NOMO-1 treated with DMSO at 0.1 percent for 48 hours (cell line): ENCODE measurements around the gene PEX13.
"Not testable (repeated sequence)": the region's sequence is repeated elsewhere in the genome, so short reads cannot be mapped to it uniquely, and the experiment has no call there.

Experiments used
- DNase-seq: peaks from one replicate; lab custom pipeline; 2025; ENCODE audit not compliant: unreplicated experiment; lab: John Stamatoyannopoulos, UW

PEX13 gene

GRCh38 chr2:61006486-61007105 lies 10.9 kb upstream of the PEX13 start:
- DNase-seq = no peak

- DNase-seq = no peak
These were observed 8.2 kb upstream of the PEX13 start for GRCh38 chr2:61009355-61009754.

- no peak for DNase-seq
These were observed 5.8 kb upstream of the PEX13 start for GRCh38 chr2:61011678-61012077.

- peak; percentile 71 for DNase-seq
These were observed 5.2 kb upstream of the PEX13 start for GRCh38 chr2:61012303-61012702.

- DNase-seq = no peak
These were observed 4.1 kb upstream of the PEX13 start for GRCh38 chr2:61013382-61013781.

- DNase-seq = peak; percentile 63
These were observed 2.8 kb upstream of the PEX13 start for GRCh38 chr2:61014763-61015162.

DNA sequence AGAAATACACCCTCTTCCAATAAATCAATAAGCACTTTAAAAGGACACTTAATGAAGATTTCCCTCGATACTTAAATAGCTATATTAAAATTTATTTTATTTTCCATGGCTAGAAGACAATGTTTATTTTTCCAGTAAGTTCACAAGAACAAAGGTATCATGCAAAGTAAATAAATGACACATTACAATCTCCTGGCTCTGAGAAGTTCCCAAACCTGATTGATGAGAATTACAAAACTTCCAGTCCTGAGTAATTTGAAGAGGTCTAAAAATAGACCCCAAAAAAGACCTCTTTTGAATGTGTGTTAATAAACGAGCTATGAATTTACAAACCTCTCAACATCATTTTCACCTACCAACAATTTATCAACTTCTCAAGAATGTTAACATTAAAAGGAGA lies 1.5 kb upstream of the PEX13 start:
- DNase-seq = no peak

GRCh38 chr2:61016392-61017002 lies 1.0 kb upstream of the PEX13 start:
- no peak for DNase-seq

DNA sequence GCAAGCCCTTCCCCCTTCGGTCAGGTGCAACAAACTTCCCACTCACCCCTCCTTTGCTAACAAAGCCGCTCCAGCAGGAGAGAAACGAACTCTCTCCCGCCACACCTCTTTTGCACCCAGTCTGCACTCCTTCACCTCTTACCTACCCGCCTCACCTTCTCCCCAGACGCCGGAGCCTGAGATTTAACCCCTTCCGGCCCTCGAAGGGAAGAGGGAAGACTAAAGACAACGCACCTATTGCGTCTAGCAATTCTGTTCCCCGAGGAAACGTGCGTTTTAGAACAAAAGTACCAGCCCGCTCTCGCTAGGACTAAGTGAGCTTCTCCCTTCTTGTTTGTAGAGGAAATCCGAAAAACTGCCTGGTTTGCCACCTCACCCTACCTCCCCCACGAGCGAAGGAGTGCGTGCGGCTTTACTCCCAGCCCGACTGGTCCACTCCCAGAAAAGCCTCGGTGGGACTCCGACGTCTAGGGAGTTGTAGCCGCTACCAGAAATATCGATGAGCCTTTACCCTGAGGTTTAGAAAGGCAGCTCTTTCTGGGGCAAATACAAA lies 441 bp upstream of the PEX13 start:
- DNase-seq = peak; percentile 74

GRCh38 chr2:61018318-61018755 lies 817 bp downstream of the PEX13 start:
- DNase-seq = peak; percentile 31

DNA sequence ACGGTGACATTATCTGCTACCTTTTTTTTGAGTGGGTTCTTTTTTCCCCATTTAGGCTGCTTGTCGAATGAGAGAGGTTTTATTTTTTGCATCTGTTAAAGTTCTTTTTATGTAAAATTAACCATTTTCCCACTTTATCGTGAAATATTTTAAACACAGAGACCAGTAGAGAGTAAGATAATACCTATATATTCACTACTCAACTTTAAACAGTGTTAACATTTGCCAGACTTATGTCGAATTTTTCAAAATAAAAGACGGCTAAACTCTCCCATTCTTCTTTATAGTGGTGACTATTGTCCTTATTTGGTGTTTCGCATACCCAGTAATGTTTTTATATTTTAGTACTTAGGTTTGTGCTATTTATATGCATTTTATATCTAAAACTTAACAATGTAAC lies 1.3 kb downstream of the PEX13 start:
- DNase-seq = no peak

- no peak for DNase-seq
These were observed 3.7 kb downstream of the PEX13 start for GRCh38 chr2:61021228-61021660.

DNA sequence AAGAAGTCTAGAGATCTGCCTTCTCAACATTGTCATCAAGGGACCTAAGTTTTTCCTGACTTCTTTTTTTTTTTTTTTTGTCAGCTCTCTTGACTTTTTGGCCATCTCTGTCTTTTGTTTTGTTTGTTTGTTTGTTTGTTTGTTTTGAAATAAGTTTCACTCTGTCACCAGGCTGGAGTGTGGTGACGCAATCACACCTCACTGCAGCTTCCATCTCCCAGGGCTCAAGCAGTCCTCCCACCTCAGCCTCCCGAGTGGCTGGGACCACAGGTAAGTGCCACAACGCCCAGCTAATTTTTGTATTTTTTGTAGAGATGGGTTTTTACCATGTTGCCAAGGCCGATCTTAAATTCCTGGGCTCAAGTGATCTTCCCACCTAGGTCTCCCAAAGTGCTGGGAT lies 6.2 kb downstream of the PEX13 start:
- DNase-seq = no peak

- no peak for DNase-seq
These were observed 12.0 kb downstream of the PEX13 start for GRCh38 chr2:61029533-61029932.

DNA sequence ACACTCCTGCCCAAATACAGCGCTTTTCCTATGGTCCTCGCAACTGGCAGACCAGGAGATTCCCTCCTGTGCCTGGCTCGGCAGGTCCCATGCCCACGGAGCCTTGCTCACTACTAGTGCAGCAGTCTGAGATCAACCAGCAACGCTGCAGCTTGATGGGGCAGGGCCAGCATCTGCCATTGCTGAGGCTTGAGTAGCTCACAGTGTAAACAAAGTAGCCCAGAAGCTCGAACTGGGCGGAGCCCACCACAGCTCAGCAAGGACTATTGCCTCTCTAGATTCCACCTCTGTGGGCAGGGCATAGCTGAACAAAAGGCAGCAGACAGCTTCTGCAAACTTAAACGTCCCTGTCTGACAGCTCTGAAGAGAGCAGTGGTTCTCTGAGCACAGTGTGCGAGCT lies 17.1 kb downstream of the PEX13 start:
- DNase-seq = not testable (repeated sequence)

DNA sequence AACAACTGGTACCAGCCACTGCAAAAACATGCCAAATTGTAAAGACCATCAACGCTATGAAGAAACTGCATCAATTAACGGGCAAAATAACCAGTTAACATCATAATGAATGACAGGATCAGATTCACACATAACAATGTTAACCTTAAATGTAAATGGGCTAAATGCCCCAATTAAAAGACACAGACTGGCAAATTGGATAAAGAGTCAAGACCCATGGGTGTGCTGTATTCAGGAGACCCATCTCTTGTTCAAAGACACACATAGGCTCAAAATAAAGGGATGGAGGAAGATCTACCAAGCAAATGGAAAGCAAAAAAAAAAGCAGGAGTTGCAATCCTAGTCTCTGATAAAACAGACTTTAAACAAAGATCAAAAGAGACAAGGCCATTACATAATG lies 19.1 kb downstream of the PEX13 start:
- not testable (repeated sequence) for DNase-seq

DNA sequence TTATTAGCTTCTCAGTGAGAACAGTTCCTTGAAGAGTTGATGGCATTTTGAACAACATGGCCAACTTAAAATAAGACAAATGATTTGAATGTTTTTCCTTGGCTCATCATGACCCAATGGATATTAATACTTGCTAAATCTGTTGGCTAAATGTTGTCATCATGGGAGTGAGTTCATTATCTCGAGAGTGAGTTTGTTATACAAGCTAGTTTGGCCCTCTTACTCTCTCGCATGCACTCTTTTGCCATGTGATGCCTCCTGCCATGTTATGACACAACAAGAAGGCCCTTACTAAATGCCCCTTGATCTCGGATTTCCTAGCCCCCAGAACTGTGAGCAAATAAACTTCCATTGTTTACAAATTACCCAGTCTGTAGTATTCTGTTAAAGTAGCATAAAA lies 25.3 kb downstream of the PEX13 start:
- DNase-seq = no peak

DNA sequence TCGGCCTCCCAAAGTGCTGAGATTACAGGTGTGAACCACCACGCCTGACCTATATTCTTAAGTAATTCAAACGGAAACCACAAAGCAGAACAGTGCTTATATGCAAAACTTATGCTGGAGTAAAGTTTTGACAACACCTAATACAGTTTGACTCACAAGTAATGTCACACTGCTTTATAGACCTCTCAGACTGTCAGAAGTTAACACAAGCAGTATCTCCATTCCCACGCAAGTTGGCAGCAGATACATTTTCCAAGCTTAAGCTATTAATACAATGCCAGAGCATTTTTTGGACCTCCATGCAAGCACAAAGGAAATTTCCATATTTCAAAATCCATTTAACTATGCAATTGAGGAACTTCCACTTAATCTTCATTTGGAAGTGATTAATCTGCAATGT lies 27.1 kb downstream of the PEX13 start:
- DNase-seq = peak; percentile 30

GRCh38 chr2:61045226-61045625 lies 27.7 kb downstream of the PEX13 start:
- no peak for DNase-seq

DNA sequence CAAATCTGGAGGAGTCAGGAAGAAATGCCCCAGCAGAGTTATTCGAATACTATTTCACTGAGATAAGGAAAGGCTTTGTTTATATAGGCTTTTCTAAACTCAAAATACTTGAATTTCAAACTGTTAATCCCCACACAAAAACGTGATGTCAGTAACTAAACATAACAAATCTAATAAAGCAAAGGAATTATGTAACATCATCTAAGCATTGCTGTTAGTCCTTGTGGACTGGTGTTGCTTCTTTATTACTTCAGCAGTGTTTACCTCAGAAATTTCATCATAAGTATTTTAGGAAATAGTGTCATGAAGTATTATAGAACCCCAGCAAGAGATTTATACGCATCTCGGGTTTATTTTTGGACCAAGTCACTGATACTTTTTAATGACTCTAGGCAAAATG lies 28.5 kb downstream of the PEX13 start:
- peak; percentile 40 for DNase-seq

GRCh38 chr2:61055557-61055956 lies 38.0 kb downstream of the PEX13 start:
- DNase-seq = no peak

GRCh38 chr2:61057562-61057961 lies 40.0 kb downstream of the PEX13 start:
- no peak for DNase-seq

DNA sequence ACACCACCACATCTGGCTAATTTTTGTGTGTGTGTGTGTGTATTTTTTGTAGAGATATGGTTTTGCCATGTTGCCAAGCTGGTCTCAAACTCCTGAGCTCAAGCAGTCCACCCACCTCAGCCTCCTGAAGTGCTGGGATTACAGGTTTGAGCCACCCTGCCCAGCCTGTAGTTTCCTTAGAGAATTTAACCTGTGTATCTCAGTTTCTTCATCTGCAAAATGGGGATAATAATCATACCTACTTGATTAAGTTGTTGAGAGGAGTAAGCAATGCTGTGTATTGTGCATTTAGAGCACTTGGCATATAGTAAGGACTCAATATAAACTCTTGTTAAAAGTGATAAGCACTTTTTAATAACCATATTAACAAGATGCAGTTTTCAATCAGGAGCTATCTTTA lies 41.9 kb downstream of the PEX13 start:
- DNase-seq = no peak
